ENCODE results near the gene NEK7. TPM values are rescaled to one million over a fixed set of nuclear protein-coding genes. Genes with fewer than 3 reads are reported as not detected.

Gene NEK7
- polyA plus RNA-seq, 1 donor (not counting 4 experiments of a cell fraction or from before 2014, with no cell fraction given), result 56.8 TPM

DNA sequence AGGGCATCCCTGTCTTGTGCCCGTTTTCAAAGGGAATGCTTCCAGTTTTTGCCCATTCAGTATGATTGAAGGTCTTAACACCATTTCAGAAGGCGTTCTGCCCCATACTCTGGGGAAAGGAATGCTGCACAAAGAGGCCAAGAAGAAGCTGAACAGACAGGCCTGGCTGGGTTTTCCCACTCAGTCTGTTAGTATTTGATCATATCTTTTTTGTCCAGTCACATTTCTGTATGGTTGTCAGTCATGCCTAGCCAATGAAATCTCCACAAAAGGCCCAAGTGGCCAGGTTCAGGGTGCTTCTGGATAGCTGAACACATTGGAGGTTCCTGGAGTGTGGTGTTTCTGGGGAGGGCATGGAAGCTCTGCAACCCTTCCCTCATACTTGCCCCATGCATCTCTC lies 72.1 kb downstream of the NEK7 start:
- peaks cover 19% of the 10 kb centered on the region for H3K4me1 ChIP-seq (ENCODE audit: control insufficient read depth, extremely low read depth, insufficient read depth, low read length)
- H3K4me3 ChIP-seq (ENCODE audit: control insufficient read depth in 2 of 3, extremely low read depth in 1 of 3, insufficient read depth in 2 of 3, low read depth in 1 of 3, low read length in 3 of 3), result no peak overlapping the region
- no peak for TF ChIP-seq EZH2 (IDR thresholded peaks at IDR 0.05; ENCODE audit: low read length)
- TF ChIP-seq, protein P1, sequence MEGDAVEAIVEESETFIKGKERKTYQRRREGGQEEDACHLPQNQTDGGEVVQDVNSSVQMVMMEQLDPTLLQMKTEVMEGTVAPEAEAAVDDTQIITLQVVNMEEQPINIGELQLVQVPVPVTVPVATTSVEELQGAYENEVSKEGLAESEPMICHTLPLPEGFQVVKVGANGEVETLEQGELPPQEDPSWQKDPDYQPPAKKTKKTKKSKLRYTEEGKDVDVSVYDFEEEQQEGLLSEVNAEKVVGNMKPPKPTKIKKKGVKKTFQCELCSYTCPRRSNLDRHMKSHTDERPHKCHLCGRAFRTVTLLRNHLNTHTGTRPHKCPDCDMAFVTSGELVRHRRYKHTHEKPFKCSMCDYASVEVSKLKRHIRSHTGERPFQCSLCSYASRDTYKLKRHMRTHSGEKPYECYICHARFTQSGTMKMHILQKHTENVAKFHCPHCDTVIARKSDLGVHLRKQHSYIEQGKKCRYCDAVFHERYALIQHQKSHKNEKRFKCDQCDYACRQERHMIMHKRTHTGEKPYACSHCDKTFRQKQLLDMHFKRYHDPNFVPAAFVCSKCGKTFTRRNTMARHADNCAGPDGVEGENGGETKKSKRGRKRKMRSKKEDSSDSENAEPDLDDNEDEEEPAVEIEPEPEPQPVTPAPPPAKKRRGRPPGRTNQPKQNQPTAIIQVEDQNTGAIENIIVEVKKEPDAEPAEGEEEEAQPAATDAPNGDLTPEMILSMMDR (optimal IDR thresholded peaks at IDR 0.05 in 1 of 3, IDR thresholded peaks at IDR 0.05 in 1 of 3, conservative IDR thresholded peaks at IDR 0.05 in 1 of 3; ENCODE audit: extremely low read depth in 1 of 3, insufficient read depth in 2 of 3, low read length in 3 of 3), result no peak
- H3K4me2 ChIP-seq (ENCODE audit: control insufficient read depth, extremely low read depth, insufficient read depth, low read depth, low read length), result no peak overlapping the region
- DNase-seq (ENCODE audit: low read depth, low spot score) (no peak), FAIRE-seq (no peak)
- no peak overlapping the region for H2AFZ ChIP-seq (ENCODE audit: control insufficient read depth, low read length)
- H3K9me3 ChIP-seq (ENCODE audit: control insufficient read depth, low read depth, low read length), result no peaks in the 10 kb centered on the region
- H3K27me3 ChIP-seq (ENCODE audit: control insufficient read depth, extremely low read depth, insufficient read depth, low read length), result no peaks in the 10 kb centered on the region
- H3K9me1 ChIP-seq (ENCODE audit: control insufficient read depth, extremely low read depth, insufficient read depth, low read length), result no peaks in the 10 kb centered on the region
- peaks cover 31% of the 10 kb centered on the region for H3K79me2 ChIP-seq (ENCODE audit: control insufficient read depth, insufficient read depth, low read length)
- H3K27ac ChIP-seq (ENCODE audit: control insufficient read depth, insufficient read depth, low read length), result no peak overlapping the region
- dilution Hi-C loops (cut with MboI; ENCODE audit: extremely low pct_ligation_motif_present, low sequenced_read_pairs), result no loop called here
- H3K9ac ChIP-seq (ENCODE audit: control insufficient read depth, extremely low read depth, insufficient read depth, low read length), result no peak overlapping the region
- H4K20me1 ChIP-seq (ENCODE audit: control insufficient read depth, extremely low read depth, insufficient read depth, low read length), result no peaks in the 10 kb centered on the region
- peaks cover 1 to 3% of the 10 kb centered on the region in 2 experiments for H3K36me3 ChIP-seq (ENCODE audit: control insufficient read depth in 2 of 2, extremely low read depth in 1 of 2, insufficient read depth in 2 of 2, low read length in 2 of 2)

DNA sequence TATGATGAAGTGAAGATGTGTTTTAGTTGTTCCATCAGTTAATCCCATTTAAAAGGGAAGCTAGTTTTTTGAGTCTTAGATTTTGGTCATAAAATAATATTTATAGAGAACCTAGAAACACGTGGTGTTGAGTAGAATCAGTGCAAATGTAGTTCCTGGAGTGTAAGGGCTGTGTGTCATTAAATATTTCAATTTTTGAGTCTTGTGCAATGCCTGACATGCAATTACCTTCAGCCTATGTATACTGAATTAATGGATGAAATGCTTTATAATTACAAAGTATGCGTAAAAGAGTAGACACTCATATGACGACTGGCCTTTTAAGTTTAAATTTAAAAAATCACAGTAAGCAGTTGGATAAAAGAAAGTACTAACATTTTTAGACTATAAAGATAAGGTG lies 75.0 kb downstream of the NEK7 start:
- H3K79me2 ChIP-seq (ENCODE audit: control insufficient read depth, insufficient read depth, low read length), result peaks cover 24% of the 10 kb centered on the region
- FAIRE-seq (no peak), DNase-seq (ENCODE audit: low read depth, low spot score) (no peak)
- H4K20me1 ChIP-seq (ENCODE audit: control insufficient read depth, extremely low read depth, insufficient read depth, low read length), result no peaks in the 10 kb centered on the region
- H3K27ac ChIP-seq (ENCODE audit: control insufficient read depth, insufficient read depth, low read length), result no peak overlapping the region
- H3K36me3 ChIP-seq (ENCODE audit: control insufficient read depth in 2 of 2, extremely low read depth in 1 of 2, insufficient read depth in 2 of 2, low read length in 2 of 2), result peaks cover 1 to 8% of the 10 kb centered on the region in 2 experiments
- no peak overlapping the region for H3K4me2 ChIP-seq (ENCODE audit: control insufficient read depth, extremely low read depth, insufficient read depth, low read depth, low read length)
- no peaks in the 10 kb centered on the region for H3K27me3 ChIP-seq (ENCODE audit: control insufficient read depth, extremely low read depth, insufficient read depth, low read length)
- no peaks in the 10 kb centered on the region for H3K9me1 ChIP-seq (ENCODE audit: control insufficient read depth, extremely low read depth, insufficient read depth, low read length)
- no peak overlapping the region for H2AFZ ChIP-seq (ENCODE audit: control insufficient read depth, low read length)
- no peak for TF ChIP-seq EZH2 (IDR thresholded peaks at IDR 0.05; ENCODE audit: low read length)
- TF ChIP-seq, protein P1 (optimal IDR thresholded peaks at IDR 0.05 in 1 of 3, IDR thresholded peaks at IDR 0.05 in 1 of 3, conservative IDR thresholded peaks at IDR 0.05 in 1 of 3; ENCODE audit: extremely low read depth in 1 of 3, insufficient read depth in 2 of 3, low read length in 3 of 3), result no peak
- dilution Hi-C loops (cut with MboI; ENCODE audit: extremely low pct_ligation_motif_present, low sequenced_read_pairs), result no loop called here
- H3K9me3 ChIP-seq (ENCODE audit: control insufficient read depth, low read depth, low read length), result peaks cover 3% of the 10 kb centered on the region
- no peak overlapping the region for H3K4me3 ChIP-seq (ENCODE audit: control insufficient read depth in 2 of 3, extremely low read depth in 1 of 3, insufficient read depth in 2 of 3, low read depth in 1 of 3, low read length in 3 of 3)
- H3K9ac ChIP-seq (ENCODE audit: control insufficient read depth, extremely low read depth, insufficient read depth, low read length), result no peak overlapping the region
- peaks cover 28% of the 10 kb centered on the region for H3K4me1 ChIP-seq (ENCODE audit: control insufficient read depth, extremely low read depth, insufficient read depth, low read length)

Data from keratinocyte (primary cell).